Measurements from ENCODE around the gene LRRC61. TPM values are rescaled to one million over a fixed set of nuclear protein-coding genes. Genes with fewer than 3 reads are reported as not detected.

Gene LRRC61
- total and polyA plus RNA-seq, 2 of the 13 experiments (the other 11 are each of a cell fraction or from before 2014, with no cell fraction given) = 33.0 to 34.8 TPM

DNA sequence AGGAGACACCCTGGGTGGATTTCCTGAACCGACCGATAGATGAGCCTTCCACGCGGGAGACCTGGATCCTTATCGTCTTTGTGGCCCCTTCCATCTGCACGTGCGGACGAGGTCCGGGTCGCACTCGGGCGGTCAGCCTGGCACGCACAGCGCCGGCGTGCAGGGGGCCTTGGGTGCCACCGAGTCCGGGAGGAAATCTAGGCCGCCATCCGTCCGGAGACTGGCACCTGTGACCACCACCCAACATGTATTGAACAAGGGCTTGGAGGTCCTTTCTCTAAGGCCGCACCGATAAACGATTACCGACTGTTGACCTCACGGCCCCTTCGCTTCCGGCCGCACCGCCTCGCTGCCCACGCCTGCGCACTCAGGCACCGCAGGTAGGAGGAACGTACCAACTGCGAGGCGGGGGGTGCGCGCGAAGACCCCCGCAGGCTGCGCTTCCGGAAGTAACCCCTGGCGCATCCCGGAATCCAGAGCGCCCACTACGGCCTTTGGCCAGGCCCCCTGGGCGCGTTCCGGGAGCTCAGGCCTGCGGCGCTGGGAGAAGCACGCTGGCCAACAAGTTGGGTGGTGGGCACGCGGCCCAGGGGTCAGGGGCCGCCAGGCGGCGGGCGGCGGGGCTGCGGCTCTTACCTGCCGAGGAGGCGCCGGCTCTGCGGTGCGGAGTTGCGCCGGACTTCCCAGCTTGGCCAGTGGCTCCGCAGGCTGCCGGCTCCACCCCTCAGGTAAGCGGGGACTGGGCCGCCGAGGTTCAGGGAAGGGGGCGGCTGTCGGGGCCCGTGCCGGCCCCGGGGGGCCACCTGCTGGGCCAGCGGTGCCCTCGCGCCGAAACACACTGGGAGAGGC is at the start of gene LRRC61, which contains the start of gene ACTR3C (continued):
- TF ChIP-seq SAP130 (CRISPR knock-in tag; IDR thresholded peaks at IDR 0.05; ENCODE audit: low read depth) = peak; percentile 87
- peak; percentile 92 for TF ChIP-seq SMAD1 (CRISPR knock-in tag; IDR thresholded peaks at IDR 0.05; ENCODE audit: borderline replicate concordance, low read depth)
- TF ChIP-seq MEF2D (CRISPR knock-in tag; IDR thresholded peaks at IDR 0.05) = peak; percentile 83
- TF ChIP-seq, protein P1, sequence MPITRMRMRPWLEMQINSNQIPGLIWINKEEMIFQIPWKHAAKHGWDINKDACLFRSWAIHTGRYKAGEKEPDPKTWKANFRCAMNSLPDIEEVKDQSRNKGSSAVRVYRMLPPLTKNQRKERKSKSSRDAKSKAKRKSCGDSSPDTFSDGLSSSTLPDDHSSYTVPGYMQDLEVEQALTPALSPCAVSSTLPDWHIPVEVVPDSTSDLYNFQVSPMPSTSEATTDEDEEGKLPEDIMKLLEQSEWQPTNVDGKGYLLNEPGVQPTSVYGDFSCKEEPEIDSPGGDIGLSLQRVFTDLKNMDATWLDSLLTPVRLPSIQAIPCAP (CRISPR knock-in tag; IDR thresholded peaks at IDR 0.05; ENCODE audit: low read depth) = no peak
- TF ChIP-seq EEA1 (CRISPR knock-in tag; IDR thresholded peaks at IDR 0.05; ENCODE audit: borderline replicate concordance) = peak; percentile 67; the same call in 1 of the 2 replicates
- TF ChIP-seq ZNF17 (CRISPR knock-in tag; IDR thresholded peaks at IDR 0.05) = 0 out of 2 replicates have a peak, but pooled peaks have one; percentile 88
- TF ChIP-seq ZNF558 (CRISPR knock-in tag; IDR thresholded peaks at IDR 0.05; ENCODE audit: borderline replicate concordance) = peak; percentile 61; the same call in 1 of the 2 replicates
- TF ChIP-seq ZNF816 (CRISPR knock-in tag; IDR thresholded peaks at IDR 0.05; ENCODE audit: borderline replicate concordance) = peak; percentile 93
- TF ChIP-seq MYPOP (CRISPR knock-in tag; IDR thresholded peaks at IDR 0.05) = peak; percentile 93
- peak; percentile 63; the same call in 1 of the 2 replicates for TF ChIP-seq ZFP1 (CRISPR knock-in tag; IDR thresholded peaks at IDR 0.05)
- TF ChIP-seq, protein P2, sequence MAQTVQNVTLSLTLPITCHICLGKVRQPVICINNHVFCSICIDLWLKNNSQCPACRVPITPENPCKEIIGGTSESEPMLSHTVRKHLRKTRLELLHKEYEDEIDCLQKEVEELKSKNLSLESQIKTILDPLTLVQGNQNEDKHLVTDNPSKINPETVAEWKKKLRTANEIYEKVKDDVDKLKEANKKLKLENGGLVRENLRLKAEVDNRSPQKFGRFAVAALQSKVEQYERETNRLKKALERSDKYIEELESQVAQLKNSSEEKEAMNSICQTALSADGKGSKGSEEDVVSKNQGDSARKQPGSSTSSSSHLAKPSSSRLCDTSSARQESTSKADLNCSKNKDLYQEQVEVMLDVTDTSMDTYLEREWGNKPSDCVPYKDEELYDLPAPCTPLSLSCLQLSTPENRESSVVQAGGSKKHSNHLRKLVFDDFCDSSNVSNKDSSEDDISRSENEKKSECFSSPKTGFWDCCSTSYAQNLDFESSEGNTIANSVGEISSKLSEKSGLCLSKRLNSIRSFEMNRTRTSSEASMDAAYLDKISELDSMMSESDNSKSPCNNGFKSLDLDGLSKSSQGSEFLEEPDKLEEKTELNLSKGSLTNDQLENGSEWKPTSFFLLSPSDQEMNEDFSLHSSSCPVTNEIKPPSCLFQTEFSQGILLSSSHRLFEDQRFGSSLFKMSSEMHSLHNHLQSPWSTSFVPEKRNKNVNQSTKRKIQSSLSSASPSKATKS (CRISPR knock-in tag; IDR thresholded peaks at IDR 0.05) = peak; percentile 69; the same call in 1 of the 2 replicates
- TF ChIP-seq, protein P3, sequence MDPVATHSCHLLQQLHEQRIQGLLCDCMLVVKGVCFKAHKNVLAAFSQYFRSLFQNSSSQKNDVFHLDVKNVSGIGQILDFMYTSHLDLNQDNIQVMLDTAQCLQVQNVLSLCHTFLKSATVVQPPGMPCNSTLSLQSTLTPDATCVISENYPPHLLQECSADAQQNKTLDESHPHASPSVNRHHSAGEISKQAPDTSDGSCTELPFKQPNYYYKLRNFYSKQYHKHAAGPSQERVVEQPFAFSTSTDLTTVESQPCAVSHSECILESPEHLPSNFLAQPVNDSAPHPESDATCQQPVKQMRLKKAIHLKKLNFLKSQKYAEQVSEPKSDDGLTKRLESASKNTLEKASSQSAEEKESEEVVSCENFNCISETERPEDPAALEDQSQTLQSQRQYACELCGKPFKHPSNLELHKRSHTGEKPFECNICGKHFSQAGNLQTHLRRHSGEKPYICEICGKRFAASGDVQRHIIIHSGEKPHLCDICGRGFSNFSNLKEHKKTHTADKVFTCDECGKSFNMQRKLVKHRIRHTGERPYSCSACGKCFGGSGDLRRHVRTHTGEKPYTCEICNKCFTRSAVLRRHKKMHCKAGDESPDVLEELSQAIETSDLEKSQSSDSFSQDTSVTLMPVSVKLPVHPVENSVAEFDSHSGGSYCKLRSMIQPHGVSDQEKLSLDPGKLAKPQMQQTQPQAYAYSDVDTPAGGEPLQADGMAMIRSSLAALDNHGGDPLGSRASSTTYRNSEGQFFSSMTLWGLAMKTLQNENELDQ (CRISPR knock-in tag; IDR thresholded peaks at IDR 0.05; ENCODE audit: borderline replicate concordance) = no peak
- TF ChIP-seq ZNF496 (CRISPR knock-in tag; IDR thresholded peaks at IDR 0.05; ENCODE audit: insufficient replicate concordance) = no peak
- peak; percentile 96; the same call in 1 of the 2 replicates for TF ChIP-seq ZNF839 (CRISPR knock-in tag; IDR thresholded peaks at IDR 0.05; ENCODE audit: borderline replicate concordance)
- 0 out of 2 replicates have a peak, but pooled peaks have one; percentile 87 for TF ChIP-seq ZNF850 (CRISPR knock-in tag; conservative IDR thresholded peaks at IDR 0.05)
- peak; percentile 95 for TF ChIP-seq MYC (CRISPR knock-in tag; IDR thresholded peaks at IDR 0.05; ENCODE audit: borderline replicate concordance)
- TF ChIP-seq, protein P4, sequence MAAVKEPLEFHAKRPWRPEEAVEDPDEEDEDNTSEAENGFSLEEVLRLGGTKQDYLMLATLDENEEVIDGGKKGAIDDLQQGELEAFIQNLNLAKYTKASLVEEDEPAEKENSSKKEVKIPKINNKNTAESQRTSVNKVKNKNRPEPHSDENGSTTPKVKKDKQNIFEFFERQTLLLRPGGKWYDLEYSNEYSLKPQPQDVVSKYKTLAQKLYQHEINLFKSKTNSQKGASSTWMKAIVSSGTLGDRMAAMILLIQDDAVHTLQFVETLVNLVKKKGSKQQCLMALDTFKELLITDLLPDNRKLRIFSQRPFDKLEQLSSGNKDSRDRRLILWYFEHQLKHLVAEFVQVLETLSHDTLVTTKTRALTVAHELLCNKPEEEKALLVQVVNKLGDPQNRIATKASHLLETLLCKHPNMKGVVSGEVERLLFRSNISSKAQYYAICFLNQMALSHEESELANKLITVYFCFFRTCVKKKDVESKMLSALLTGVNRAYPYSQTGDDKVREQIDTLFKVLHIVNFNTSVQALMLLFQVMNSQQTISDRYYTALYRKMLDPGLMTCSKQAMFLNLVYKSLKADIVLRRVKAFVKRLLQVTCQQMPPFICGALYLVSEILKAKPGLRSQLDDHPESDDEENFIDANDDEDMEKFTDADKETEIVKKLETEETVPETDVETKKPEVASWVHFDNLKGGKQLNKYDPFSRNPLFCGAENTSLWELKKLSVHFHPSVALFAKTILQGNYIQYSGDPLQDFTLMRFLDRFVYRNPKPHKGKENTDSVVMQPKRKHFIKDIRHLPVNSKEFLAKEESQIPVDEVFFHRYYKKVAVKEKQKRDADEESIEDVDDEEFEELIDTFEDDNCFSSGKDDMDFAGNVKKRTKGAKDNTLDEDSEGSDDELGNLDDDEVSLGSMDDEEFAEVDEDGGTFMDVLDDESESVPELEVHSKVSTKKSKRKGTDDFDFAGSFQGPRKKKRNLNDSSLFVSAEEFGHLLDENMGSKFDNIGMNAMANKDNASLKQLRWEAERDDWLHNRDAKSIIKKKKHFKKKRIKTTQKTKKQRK (IDR thresholded peaks at IDR 0.05; ENCODE audit: low read length) = no peak
- TF ChIP-seq ZMYM4 (CRISPR knock-in tag; IDR thresholded peaks at IDR 0.05) = peak; percentile 92

All from HepG2 (cell line).